ENCODE results near the gene SYNE1.

DNA sequence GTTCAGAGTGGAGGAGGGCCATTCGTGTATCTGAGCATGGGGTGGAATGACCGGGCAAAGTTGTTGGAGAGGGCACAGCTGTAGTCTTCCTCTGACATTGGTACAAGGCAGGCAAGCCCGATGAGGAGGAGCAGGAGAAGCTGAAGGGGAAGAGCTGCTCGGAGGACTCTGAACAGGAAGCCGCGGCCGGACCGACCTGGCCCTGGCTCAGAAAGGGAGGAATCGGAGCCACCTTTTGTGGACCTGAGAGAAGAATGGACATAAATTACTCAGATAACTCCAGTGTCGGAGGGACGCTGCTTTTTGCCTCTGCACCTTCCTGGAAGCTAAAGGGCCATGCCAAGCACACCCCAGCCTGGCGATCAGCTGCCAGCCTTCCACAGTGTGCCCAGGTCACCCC lies 514.7 kb downstream of the SYNE1 start:
- TF ChIP-seq CTCF (IDR thresholded peaks at IDR 0.05; ENCODE audit: insufficient read depth, low read length, poor library complexity, severe bottlenecking) (no peak), EZH2phosphoT487 (conservative IDR thresholded peaks at IDR 0.05; ENCODE audit: low read length) (no peak)

Data from SU-DHL-6 (cell line).